GM18868 (cell line): ENCODE data around the gene SERINC1.
A peak's percentile ranks its signal among the peaks of the same experiment; 100 is the strongest.

Source experiments
- ATAC-seq: cut with Tn5 transposase; IDR thresholded peaks from one replicate; pipeline ENCODE4 v1.9.1; 2021; ENCODE audit warnings: mild to moderate bottlenecking, moderate library complexity; ENCODE audit not compliant: unreplicated experiment

Gene SERINC1

DNA sequence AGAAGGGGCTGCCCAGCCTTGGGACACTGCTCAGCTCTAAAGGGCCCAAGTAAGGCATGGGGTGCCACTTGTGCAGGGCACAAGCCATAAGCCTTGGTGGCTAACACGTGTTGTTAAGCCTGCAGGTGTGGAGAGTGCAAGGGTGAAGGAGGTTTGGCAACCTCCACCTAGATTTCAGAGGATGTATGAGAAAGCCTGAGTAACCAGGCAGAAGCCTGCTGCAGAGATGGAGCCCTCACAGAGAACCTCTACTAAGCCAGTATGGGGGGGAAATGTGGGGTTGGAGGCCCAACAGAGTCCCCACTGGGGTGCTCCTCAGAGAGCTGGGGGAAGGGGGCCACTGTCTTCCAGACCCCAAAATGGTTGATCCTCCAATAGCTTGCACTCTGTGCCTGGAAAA lies 32.6 kb downstream of the SERINC1 start:
- no peak for ATAC-seq

DNA sequence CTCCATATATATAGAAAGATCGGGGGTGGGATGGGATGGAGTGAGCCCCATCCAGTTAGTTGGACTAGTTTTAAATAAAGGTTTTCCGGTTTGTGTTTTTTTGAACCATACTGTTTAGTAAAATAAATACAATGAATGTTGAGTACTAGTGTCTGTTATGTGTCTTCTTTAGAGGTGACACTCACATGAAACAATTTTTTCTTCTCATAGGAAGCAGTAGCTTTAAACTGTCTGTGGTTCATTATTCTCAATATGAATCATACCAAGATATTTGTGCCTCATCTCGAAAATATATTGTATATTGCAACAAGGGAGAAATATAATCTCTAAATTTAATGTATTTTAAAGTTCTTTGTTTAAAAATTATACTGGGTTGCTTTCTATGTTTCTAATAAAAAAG lies 38.8 kb downstream of the SERINC1 start:
- ATAC-seq: peak; percentile 89

DNA sequence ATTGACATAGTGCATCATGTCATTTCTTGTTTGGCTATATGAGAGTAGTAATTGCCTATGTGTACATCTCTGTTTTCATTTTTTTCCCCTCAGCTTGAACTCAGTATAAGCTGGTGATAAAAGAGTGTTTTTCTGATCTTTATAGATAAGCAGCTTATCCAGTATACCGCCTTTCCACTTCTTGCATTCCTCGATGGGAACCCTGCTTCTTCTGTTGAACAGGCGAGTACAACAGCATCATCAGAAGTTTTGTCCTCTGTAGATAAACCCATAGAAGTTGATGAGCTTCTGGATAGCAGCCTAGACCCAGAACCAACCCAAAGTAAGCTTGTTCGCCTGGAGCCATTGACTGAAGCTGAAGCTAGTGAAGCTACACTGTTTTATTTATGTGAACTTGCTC lies 39.8 kb downstream of the SERINC1 start:
- ATAC-seq: no peak

DNA sequence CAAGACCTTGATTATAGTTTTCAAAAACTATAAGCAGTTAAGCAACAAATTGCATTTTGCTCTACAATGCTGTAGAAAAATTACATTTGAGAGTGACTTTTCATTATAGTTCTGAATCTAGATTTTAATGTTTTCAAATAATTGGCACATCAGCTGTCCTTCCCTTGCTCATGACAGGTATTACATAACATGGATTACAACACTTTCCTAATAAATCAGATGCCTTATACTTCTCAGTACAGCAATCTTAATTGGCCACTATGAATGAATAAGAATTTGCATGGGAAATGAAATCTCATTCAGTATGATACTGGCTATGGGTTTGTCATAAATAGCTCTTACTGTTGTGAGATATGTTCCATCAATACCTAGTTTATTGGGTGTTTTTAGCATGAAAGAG lies 42.3 kb downstream of the SERINC1 start:
- ATAC-seq: no peak

DNA sequence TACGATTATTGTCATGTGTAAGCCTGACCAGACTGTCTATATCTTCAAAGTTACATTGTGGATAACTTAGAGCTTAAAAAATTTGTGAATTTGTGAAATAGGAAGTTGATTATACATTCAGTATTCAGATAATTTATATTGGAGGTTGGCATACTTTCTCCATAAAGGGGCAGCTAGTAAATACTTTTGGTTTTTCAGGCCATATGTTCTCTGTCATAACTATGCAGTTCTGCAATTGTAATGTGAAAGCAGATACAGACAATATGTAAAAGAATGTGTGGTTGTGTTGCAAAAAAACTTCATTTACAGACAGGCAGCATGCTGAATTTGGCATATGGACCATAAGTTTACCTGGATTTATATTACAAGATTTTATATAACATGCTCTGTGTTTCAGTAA lies 42.8 kb downstream of the SERINC1 start:
- no peak for ATAC-seq

DNA sequence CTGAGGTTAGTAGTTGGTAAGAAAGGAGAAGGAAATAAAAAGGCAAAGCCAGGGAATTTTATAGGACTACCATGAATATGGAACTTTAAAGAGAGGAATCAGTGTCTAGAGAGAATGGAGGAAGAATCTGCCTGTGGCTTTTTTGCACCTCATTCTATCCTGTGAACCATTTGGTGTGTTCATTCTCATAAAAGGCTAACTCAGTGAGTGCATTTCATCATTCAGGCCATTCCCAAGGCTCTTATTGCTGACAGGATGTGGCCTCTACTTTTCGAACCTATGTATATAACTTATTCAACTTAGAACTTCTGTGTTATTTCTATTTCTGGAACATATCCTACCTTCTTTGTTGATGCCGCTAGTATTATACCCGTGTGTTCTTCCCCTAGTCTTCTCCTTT lies 45.0 kb downstream of the SERINC1 start:
- ATAC-seq: no peak

DNA sequence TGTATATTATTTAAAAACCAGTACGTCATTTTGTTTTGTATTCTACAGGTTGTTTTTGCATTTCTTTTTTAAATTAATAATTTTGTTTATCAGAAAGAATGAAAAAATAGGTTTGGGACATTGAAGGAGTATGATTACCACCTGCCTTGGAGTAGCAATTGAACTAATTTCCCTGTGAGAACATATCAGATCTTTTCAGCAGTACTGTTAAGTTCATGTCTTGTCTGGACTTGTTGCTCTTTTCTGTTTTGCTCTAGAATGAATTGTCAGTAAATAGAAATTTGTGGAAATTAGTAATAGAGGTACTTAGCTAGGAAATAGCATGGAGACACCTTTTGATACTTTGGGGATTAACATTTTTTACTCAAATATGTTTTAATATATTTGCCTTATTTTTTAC lies 47.9 kb downstream of the SERINC1 start:
- no peak for ATAC-seq

DNA sequence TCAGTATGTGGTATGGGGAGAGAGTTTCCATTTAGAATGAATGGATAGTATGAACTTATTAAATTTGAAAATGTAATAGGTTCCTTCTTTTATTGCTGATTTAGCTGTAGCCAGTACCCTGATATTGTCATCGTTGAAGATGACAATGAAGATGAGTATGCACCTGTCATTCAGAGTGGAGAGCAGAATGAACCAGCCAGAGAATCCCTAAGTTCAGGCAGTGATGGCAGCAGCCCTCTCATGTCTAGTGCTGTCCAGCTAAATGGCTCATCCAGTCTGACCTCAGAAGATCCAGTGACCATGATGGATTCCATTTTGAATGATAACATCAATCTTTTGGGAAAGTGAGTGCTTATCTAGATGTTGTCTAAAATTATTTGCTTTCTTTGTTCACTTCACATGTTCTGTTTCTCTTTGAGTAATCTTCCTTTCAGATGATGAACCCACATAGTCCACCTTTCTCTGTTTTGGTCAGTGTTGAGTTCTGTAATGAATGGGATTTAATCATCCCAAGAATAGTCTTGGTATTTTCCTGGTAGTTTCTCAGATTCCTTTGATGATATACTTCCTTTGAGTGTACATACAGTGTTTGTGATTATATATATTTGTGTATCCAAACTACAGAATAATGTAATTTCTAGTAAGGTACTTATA lies 48.9 kb downstream of the SERINC1 start:
- peak; percentile 96 for ATAC-seq

DNA sequence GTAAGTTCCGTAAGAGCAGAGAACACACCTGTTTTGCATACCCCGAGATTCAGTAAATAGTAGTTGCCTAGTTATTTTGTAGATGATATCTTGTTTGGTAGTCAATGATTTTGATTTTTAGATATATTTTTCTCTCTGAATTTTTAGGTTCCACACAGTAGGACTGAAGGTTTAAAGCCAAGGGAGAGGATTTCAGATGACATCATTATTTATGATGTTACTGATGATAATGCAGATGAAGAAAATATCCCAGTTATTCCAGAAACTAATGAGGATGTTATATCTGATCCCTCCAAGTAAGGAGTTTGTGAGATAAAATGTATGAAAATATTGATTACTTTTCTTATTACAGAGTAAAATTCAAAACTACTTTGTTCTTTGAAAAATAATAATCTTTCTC lies 49.6 kb downstream of the SERINC1 start:
- no peak for ATAC-seq

DNA sequence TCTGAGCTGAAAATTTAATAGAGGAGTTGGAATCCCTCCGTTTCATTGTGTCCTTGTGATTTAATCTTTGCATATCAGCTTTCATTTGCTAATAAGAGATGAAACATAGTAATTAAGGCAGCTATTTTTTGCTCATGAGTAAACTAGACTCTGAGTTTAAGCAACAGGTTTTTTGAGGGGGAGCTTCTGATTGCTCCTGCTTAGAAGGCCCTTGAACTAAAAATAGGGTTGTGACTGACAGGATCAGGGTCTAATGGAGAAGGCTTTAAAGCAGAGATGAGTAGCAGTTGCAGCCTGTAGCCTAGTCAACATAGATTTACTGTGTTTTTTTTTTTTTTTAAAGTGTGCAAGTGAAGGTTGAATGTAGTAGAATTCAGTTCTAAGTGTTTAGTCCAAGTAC lies 54.8 kb downstream of the SERINC1 start:
- no peak for ATAC-seq

DNA sequence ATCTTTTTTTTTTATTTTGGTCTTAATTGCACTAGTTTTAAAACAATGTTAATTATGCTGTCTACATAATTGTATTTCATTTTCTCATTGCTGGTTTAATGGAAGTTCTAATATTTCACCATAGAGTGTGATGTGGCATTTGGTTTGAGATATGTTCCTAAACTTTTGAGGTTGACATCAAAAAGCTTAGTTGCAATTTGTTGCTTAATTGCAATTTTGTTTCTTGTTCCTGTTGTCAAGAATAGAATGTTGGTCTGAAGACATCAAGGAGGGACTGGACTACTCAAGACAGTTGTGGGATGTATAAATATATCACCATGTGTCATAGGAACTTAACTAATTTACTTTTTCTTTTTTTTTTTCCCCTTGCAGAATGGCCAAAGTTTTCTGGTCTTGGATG lies 59.6 kb downstream of the SERINC1 start:
- ATAC-seq: no peak

DNA sequence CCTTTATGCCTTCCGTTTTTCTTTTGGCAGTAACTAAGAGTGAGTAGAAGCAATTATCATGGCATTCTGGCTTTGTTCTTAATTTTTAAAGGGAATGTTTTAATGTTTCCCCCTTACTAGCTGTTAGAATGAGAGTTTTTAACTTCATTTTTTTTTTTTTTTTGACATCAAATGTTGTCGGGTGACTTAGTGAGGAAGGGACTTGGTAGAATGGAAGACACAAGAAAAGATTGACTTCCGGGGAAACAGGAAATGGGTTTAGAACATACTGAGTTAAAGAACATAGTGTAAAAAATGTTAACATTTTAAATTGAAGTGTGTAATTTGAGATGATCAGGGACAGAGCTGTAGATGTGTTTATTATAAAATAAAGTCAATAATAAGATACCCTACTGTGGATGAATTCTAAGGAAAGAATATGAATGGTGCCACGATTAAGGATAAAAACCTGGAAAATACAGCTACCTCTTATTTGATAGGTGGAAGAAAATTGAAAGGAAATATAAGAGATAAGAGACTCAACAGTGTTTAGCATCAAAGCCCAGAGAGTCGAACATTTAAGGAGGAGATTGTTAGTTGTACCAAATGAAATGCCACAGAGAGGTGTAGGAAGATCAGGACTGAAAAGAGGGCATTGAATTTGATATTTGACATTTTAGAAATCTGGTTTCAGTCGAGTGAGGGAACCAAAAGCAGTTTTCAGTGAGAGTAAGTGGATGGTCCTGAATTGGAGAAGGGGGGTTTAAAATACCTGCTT lies 62.7 kb downstream of the SERINC1 start:
- no peak for ATAC-seq

DNA sequence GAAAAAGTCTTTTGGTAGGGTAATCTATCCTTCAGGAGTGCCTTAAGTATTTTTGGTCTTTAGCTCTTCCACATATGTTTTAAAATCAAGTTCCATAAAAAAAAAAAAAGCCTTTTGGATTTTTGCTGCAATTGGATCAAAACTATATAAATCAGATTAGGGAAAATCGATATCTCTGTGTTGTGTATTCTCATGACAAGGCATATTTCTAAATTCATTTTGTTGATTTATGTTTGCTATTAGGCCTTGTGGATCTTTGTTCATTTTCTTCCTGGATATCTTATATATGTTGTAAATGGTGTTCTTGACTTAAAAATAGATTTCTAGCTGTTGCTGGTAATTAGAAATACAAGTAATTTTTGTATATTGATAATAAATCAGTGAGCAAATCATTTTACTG lies 63.4 kb downstream of the SERINC1 start:
- no peak for ATAC-seq

DNA sequence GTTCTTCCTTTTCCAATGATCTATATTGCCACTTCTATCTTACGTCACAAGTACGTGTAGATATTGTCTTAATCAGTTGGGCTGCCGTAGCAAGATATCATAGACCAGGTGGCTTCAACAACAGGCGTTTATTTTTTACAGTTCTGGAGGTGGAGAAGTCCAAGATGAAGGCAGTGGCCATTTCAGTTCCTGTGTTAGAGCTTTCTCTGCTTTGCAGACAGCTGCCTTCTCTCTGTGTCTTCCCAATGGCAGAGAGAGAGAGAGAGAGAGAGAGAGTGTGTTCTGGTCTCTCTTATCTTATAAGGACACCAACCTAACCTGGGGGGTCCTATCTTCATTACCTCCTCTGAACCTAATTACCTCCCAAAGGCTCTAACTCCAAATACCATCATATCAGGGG lies 63.9 kb downstream of the SERINC1 start:
- no peak for ATAC-seq

DNA sequence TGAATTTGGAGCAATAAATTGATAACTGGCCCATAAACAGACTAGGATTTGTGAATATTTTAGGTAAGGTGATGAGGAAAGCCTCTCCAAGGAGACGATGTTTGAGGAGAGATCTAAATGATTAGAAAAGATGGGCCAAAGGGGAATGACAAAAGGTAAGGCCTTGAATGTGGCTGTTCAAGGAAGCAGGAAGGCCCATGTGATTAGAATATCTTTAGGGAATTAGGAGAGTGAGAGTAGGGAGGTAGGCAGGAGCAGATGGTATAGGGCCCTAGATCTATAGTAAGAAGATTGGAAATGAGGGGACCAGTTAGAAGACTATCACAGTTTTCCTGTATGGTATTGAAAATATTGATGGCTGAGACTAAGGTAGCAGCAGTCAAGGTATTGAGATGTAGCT lies 65.4 kb downstream of the SERINC1 start:
- ATAC-seq: no peak

DNA sequence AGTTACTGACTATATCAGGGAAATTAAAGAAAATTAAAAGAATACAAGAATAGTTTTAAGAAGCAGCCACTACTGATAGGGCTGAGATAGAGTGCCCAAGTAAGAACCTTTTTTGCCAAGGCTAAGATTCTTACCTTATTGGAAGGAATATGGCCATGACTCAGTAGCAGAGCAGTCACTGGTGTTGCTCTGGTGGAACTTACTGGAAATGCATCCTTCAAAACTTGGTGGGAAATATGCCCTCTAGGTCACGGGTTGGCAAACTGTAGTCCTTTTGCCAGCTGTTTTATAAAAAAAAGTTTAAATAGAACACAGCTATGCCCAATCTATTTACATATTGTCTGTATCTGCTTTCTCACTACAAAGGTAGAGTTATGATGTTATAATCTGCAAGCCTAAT lies 66.2 kb downstream of the SERINC1 start:
- ATAC-seq: no peak

DNA sequence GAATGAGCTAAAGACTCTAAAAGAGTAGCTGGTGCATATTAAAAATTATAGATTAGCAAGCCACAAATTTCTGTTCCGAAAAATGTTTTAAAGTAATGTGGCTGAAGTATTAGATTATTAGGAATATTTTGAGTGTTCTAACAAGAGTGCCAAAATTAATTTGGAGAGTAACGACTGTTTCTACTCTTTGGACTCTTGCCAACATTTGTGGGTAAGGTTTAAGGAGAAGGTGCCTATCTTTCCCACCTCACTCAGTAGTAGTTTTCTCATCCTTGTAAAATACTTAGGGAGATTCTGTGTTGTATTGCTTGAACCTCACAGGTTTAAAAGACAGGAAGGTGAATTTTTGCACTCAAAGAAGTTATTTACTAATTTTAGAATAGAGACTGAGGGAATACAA lies 67.2 kb downstream of the SERINC1 start:
- no peak for ATAC-seq

DNA sequence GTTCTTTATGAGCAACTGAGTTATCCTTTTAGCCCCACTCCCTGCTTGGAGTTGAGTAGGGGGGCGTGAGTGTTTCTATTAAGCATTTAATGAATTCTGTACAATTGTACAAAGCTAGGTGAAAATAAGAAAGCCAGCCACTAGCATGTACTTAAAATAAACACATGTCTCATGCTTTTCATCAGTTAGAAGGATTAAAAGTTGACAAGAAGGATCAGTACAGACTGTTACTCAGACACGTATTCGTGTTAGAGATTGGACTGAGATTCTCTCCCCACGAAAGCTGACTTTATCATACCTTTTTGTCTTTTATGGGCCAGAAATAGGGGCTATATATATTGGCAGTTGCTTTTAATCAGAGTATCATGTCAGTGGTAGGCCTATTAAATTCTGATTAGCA lies 70.5 kb downstream of the SERINC1 start:
- no peak for ATAC-seq

DNA sequence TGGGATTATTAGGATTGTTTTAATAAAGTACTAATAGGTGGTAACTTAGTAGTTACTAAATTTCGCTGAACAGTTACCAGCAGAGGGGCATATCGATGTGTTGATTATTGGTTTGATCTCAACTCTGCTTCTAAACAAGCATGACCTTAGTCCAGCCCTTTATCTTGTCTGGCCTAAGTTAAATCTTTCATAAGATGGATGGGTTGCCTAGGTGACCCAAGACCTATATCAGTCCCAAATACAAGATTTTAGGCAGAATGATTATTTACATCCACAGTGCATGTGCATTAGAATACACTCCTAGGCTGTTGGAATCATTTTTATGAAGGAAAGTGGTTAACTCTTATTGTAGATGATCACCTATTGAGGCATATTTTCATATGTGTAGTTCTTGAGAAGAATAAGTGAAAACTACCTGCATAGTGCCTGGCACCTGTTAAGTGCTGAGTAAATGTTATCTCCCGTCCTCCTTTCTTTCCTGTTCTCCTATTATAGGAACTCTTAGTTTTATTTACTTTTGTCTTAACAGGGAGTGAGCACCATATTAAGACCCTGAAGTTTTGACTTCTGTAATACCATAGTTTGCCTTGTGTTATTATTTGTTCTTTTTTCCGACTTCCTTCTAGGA lies 71.0 kb downstream of the SERINC1 start:
- no peak for ATAC-seq

DNA sequence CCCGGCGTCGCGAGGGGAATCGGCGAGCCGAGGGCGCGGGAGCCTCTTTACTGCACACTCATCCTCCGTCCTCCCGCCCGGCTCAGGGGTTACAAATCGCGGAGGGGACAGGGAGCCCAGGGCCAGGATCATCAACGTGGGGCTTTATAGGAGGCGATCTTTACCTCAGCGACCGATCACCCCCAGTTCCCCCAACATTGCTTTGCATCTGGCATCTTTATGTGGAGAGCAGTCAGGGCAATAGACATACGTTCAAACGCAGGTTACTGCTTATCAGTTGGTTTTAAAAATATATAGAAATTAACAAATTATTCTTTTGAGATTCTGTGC lies 71.5 kb downstream of the SERINC1 start:
- ATAC-seq: peak; percentile 7

DNA sequence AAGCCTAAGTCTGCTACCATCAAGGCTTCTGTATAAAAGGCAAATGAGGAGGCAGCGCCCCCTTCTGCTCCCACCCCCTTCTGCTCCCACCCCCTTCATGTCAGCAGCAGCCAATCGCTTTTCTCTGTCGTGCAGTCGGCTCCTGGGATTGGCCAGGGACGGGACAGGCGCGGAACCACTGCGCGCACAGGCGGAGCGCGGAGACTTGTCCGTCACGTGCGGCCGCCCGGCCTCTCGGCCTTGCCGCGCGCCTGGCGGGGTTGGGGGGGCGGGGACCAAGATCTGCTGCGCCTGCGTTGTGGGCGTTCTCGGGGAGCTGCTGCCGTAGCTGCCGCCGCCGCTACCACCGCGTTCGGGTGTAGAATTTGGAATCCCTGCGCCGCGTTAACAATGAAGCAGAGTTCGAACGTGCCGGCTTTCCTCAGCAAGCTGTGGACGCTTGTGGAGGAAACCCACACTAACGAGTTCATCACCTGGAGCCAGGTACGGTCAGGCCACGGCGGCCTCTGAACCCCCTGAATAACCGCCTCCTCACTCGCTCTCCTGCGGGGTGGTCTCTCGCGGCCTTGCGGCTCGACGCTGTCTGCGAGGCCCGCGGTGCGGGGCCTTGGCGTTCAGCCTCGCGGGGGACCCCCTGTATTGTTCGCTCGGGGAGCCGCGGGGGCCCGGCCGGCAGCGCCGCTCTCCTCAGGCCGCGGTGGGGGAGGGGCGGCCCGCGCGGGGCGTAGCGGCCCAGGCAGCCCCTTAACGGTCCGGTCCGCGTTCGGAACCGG lies 72.1 kb downstream of the SERINC1 start, which contains the start of gene HSF2:
HSF2 (plus strand) TSS at position 305 of the 773 bp plus-strand sequence; CDS start at position 391, 86 bp downstream.
- peak; percentile 98 for ATAC-seq

DNA sequence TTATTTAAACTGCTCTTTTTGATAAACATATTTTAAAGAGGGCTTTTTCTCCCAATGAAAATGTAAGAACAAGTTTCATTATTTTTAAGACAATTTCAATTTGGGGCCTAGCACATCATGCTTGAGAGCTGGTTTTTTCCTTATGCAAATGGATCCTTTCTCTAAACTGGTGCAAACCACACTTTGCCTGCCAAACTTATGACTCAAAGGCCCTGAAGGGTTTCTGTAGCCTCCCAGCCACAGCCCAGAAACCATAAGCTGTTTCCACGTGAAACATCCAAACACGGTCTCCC lies 72.6 kb downstream of the SERINC1 start:
- no peak for ATAC-seq
